ENCODE measurements around the gene CCPG1. TPM values are rescaled to one million over a fixed set of nuclear protein-coding genes. Genes with fewer than 3 reads are reported as not detected.
A peak's percentile ranks its signal among the peaks of the same experiment; 100 is the strongest.
"Not testable (repeated sequence)": the region's sequence is repeated elsewhere in the genome, so short reads cannot be mapped to it uniquely, and the experiment has no call there.

CCPG1 gene
- total RNA-seq, 1 donor from 2014 or later, result 92.0 TPM

GRCh38 chr15:55434989-55435825 is 27.0 kb upstream of the CCPG1 start:
- DNase-seq (no peak), ATAC-seq (peak; percentile 81)
- Histone ChIP-seq H3K27ac (no peak overlapping the region), H3K4me3 (no peak overlapping the region), H3K27me3 (no peaks in the 10 kb centered on the region), H3K9me3 (no peaks in the 10 kb centered on the region), H3K4me1 (no peaks in the 10 kb centered on the region), H3K36me3 (no peaks in the 10 kb centered on the region)
- peak; percentile 56 for TF ChIP-seq CTCF (IDR thresholded peaks at IDR 0.05)
- intact Hi-C loops (cut with DNase I), result no loop called here

DNA sequence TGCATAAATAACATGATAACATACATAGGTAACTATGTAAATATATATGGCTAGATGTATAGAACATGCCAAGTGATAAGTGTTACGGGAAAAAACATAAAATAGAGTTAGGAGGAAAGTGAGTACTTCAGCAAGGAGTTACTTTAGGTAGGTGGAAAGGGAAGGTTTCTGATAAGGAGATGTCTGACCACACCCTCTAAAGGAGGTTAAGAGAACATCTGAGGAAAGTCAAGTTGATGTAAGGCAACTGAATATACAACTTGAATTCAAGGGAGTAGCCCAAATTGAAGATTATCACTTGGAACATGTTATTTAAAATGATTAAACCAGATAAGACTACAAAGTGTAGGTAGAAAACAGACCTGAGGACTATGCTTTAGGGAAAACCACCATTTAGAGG is 13.9 kb upstream of the CCPG1 start:
- no peak overlapping the region for H3K27ac ChIP-seq
- no peaks in the 10 kb centered on the region for H3K9me3 ChIP-seq
- ATAC-seq (no peak), DNase-seq (no peak)
- H3K4me1 ChIP-seq, result no peaks in the 10 kb centered on the region
- H3K4me3 ChIP-seq, result no peak overlapping the region
- H3K36me3 ChIP-seq, result no peaks in the 10 kb centered on the region
- no peaks in the 10 kb centered on the region for H3K27me3 ChIP-seq
- TF ChIP-seq CTCF (IDR thresholded peaks at IDR 0.05), result no peak
- intact Hi-C loops (cut with DNase I), result no loop called here

DNA sequence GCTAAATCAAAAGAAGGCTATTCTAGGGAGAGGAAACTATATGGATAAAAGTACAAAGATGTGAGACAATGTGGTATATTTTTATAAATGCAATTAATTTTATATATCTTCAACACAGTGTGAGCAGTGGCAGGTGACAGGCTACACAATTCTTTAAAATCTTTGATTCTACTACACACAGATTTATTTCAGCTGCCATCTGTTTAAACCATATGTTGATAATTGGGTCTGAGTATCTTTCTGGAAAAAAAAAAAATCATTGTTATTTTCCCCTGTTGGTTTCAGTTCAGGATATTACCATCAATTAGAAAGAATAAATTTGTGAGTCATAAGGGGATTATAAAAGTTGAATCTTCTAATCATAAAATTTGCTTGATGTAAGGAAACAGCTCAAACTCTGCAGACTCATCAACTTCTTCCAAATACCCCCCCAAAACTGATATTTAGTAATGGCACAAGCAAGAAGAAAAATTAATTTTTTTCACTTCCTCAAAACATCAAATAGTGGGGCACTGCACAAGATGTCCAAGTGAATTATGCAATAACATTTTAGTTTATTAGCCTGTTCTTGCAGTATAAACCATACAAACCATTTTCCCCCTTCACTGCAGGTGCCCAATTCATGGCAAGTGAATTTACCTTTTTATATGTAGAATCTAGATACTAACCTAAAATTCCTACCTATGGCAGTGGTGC is 12.2 kb upstream of the CCPG1 start:
- Histone ChIP-seq H3K36me3 (no peaks in the 10 kb centered on the region), H3K4me1 (no peaks in the 10 kb centered on the region), H3K4me3 (no peak overlapping the region), H3K27ac (no peak overlapping the region), H3K27me3 (no peaks in the 10 kb centered on the region), H3K9me3 (no peaks in the 10 kb centered on the region)
- TF ChIP-seq CTCF (IDR thresholded peaks at IDR 0.05), result no peak
- DNase-seq (no peak), ATAC-seq (no peak)
- intact Hi-C loops (cut with DNase I), result no loop called here

DNA sequence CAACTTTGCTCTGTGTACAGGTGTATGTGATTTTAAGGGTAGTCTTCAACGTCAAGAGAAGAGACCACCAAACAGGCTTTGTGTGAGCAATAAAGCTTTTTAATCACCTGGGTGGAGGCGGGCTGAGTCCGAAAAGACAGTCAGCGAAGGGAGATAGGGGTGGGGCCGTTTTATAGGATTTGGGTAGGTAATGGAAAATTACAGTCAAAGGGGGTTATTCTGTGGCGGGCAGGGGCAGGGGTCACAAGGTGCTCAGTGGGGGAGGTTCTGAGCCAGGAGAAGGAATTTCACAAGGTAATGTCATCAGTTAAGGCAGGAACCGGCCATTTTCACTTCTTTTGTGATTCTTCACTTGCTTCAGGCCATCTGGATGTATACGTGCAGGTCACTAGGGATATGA is 9.5 kb upstream of the CCPG1 start:
- ATAC-seq; H3K9me3 ChIP-seq; H3K4me1 ChIP-seq; H3K27ac ChIP-seq; H3K27me3 ChIP-seq; DNase-seq; intact Hi-C loops (cut with DNase I); H3K36me3 ChIP-seq; H3K4me3 ChIP-seq: not testable (repeated sequence)

DNA sequence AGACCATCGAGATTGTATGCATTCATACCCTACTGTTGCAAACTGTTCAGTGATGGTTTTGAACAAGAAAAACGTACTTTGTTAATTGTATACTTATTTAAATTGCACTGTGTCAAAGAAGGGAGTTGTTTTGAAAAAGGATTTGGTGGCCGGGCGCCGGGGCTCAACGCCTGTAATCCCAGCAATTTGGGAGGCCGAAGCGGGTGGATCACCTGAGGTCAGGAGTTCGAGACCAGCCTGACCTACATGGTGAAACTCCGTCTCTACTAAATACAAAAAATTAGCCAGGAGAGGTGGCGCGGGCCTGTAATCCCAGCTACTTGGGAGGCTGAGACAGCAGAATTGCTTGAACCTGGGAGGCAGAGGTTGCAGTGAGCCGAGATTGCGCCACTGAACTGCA is 817 bp upstream of the CCPG1 start:
- Histone ChIP-seq H3K4me1 (peaks cover 24% of the 10 kb centered on the region), H3K4me3 (peak overlapping the region; percentile 68), H3K27ac (peak overlapping the region; percentile 89)
- ATAC-seq; H3K9me3 ChIP-seq; H3K36me3 ChIP-seq; DNase-seq; intact Hi-C loops (cut with DNase I); H3K27me3 ChIP-seq: not testable (repeated sequence)

DNA sequence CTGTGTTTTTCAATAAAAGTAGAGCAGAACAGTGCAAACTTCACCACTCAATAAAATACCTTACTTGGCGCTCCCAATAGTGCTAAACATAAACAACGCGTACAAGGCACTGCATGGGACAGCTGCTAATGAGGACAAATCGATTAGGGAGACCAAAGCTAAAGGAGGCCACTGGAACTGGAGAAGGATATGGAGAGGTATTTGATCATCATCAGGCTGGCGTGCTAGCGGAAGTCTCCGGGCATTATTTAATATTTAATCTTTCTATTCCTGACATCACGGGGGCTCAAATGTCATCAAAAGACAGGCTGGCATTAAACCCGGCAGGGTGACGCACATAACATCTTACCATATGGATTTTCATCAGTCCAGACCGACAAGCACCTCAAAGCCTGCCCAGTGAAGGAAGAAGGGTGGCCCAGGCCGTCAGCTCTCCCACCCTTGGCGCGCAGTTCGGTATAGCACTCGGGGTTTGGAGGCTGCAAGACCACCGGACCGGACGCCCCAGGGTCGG is 604 bp downstream of the CCPG1 start:
- Histone ChIP-seq H3K27ac (peak overlapping the region; percentile 89), H3K36me3 (no peaks in the 10 kb centered on the region), H3K4me3 (peak overlapping the region; percentile 68), H3K27me3 (no peaks in the 10 kb centered on the region), H3K9me3 (no peaks in the 10 kb centered on the region), H3K4me1 (peaks cover 34% of the 10 kb centered on the region)
- intact Hi-C loops (cut with DNase I), result no loop called here
- ATAC-seq (no peak), DNase-seq (no peak)
- no peak for TF ChIP-seq CTCF (IDR thresholded peaks at IDR 0.05)

All from upper lobe of right lung (tissue), 1 donor.